D721Med (cell line): ENCODE results near the gene C4orf50.

ENCODE experiments used
- DNase-seq: peaks from one replicate; pipeline ENCODE4 v3.0.0; 2011; ENCODE audit warnings: low spot score; ENCODE audit not compliant: insufficient read length
- FAIRE-seq: peaks from 2 replicates; lab custom pipeline; 2011; peaks lifted over from hg19 to GRCh38; lab: Jason Lieb, UNC
- CTCF ChIP-seq: IDR thresholded peaks from 2 replicates; pipeline ENCODE4 v1.5.1; 2012; ENCODE audit warnings: mild to moderate bottlenecking, control low read depth; ENCODE audit not compliant: insufficient read depth; ENCODE audit errors: missing control alignments

The C4orf50 gene

GRCh38 chr4:5933116-5933515 is 85.1 kb downstream of the C4orf50 start:
- no peak for DNase-seq
- no peak for TF ChIP-seq CTCF
- FAIRE-seq, result no peak

GRCh38 chr4:5932035-5932568 is 86.1 kb downstream of the C4orf50 start:
- DNase-seq, result no peak

GRCh38 chr4:5931526-5931925 is 86.7 kb downstream of the C4orf50 start:
- DNase-seq (no peak), FAIRE-seq (no peak)
- no peak for TF ChIP-seq CTCF

More at GRCh38 chr4:5932035-5932568, 86.1 kb downstream of the C4orf50 start:
- FAIRE-seq, result no peak
- no peak for TF ChIP-seq CTCF

- FAIRE-seq (no peak), DNase-seq (no peak)
- no peak for TF ChIP-seq CTCF
Observed at GRCh38 chr4:5930876-5931275, 87.4 kb downstream of the C4orf50 start.

GRCh38 chr4:5930456-5930855 is 87.8 kb downstream of the C4orf50 start:
- DNase-seq (no peak), FAIRE-seq (no peak)
- no peak for TF ChIP-seq CTCF

- no peak for DNase-seq
- no peak for FAIRE-seq
- no peak for TF ChIP-seq CTCF
Observed at GRCh38 chr4:5928844-5929420, 89.3 kb downstream of the C4orf50 start.

- no peak for TF ChIP-seq CTCF
- DNase-seq (no peak), FAIRE-seq (no peak)
Observed at GRCh38 chr4:5928274-5928673, 90.0 kb downstream of the C4orf50 start.
